ENCODE measurements around the gene LRCH4. TPM values are rescaled to one million over a fixed set of nuclear protein-coding genes. Genes with fewer than 3 reads are reported as not detected.

LRCH4 gene
- total RNA-seq, 1 donor from 2014 or later, result 26.6 TPM

- Histone ChIP-seq H3K4me1 (peaks cover 5% of the 10 kb centered on the region), H3K27ac (replicated peaks) (no peak overlapping the region), H3K27me3 (ENCODE audit: low read depth) (peaks cover 38% of the 10 kb centered on the region), H3K36me3 (no peaks in the 10 kb centered on the region), H3K4me3 (no peak overlapping the region), H3K9me3 (replicated peaks) (no peaks in the 10 kb centered on the region)
- no peak for TF ChIP-seq CTCF (IDR thresholded peaks at IDR 0.05; ENCODE audit: borderline replicate concordance)
- intact Hi-C loops (cut with micrococcal nuclease), result no loop called here
- no peak for DNase-seq
Measured at GRCh38 chr7:100627238-100627549, 41.3 kb upstream of the LRCH4 start.

- H3K27ac ChIP-seq (replicated peaks), result no peak overlapping the region
- intact Hi-C loops (cut with micrococcal nuclease), result no loop called here
- no peak for TF ChIP-seq CTCF (IDR thresholded peaks at IDR 0.05; ENCODE audit: borderline replicate concordance)
Measured at GRCh38 chr7:100626530-100627237, 40.8 kb upstream of the LRCH4 start.

GRCh38 chr7:100626055-100626454, 40.1 kb upstream of the LRCH4 start:
- H3K36me3 ChIP-seq, result no peaks in the 10 kb centered on the region
- intact Hi-C loops (cut with micrococcal nuclease), result no loop called here
- H3K27ac ChIP-seq (replicated peaks), result no peak overlapping the region
- peaks cover 26% of the 10 kb centered on the region for H3K27me3 ChIP-seq (ENCODE audit: low read depth)
- no peaks in the 10 kb centered on the region for H3K9me3 ChIP-seq (replicated peaks)
- TF ChIP-seq CTCF (IDR thresholded peaks at IDR 0.05; ENCODE audit: borderline replicate concordance), result no peak
- DNase-seq, result no peak
- peak overlapping the region; percentile 53 for H3K4me3 ChIP-seq
- peaks cover 5% of the 10 kb centered on the region for H3K4me1 ChIP-seq

More at GRCh38 chr7:100626530-100627237, 40.8 kb upstream of the LRCH4 start:
- H3K27me3 ChIP-seq (ENCODE audit: low read depth), result peaks cover 33% of the 10 kb centered on the region
- peaks cover 5% of the 10 kb centered on the region for H3K4me1 ChIP-seq
- H3K36me3 ChIP-seq, result no peaks in the 10 kb centered on the region
- H3K4me3 ChIP-seq, result peak overlapping the region; percentile 53
- DNase-seq, result peak; percentile 84
- H3K9me3 ChIP-seq (replicated peaks), result no peaks in the 10 kb centered on the region

- no peaks in the 10 kb centered on the region for H3K9me3 ChIP-seq (replicated peaks)
- H3K4me3 ChIP-seq, result no peak overlapping the region
- H3K36me3 ChIP-seq, result no peaks in the 10 kb centered on the region
- TF ChIP-seq CTCF (IDR thresholded peaks at IDR 0.05; ENCODE audit: borderline replicate concordance), result no peak
- no peak overlapping the region for H3K27ac ChIP-seq (replicated peaks)
- peaks cover 5% of the 10 kb centered on the region for H3K4me1 ChIP-seq
- no peak for DNase-seq
- peaks cover 18% of the 10 kb centered on the region for H3K27me3 ChIP-seq (ENCODE audit: low read depth)
- intact Hi-C loops (cut with micrococcal nuclease), result no loop called here
Measured at GRCh38 chr7:100623951-100624824, 38.3 kb upstream of the LRCH4 start.

GRCh38 chr7:100621554-100621953, 35.6 kb upstream of the LRCH4 start:
- Histone ChIP-seq H3K4me3 (no peak overlapping the region), H3K9me3 (replicated peaks) (no peaks in the 10 kb centered on the region), H3K36me3 (no peaks in the 10 kb centered on the region), H3K4me1 (peaks cover under 1% of the 10 kb centered on the region), H3K27ac (replicated peaks) (no peak overlapping the region), H3K27me3 (ENCODE audit: low read depth) (no peaks in the 10 kb centered on the region)
- intact Hi-C loops (cut with micrococcal nuclease), result no loop called here
- no peak for TF ChIP-seq CTCF (IDR thresholded peaks at IDR 0.05; ENCODE audit: borderline replicate concordance)
- DNase-seq, result no peak

Measured in left ventricle myocardium inferior (tissue), 1 donor.